RKO (cell line): Measurements from ENCODE around the gene ZNF865.

Experiments
- DNase-seq: peaks from one replicate; pipeline ENCODE4 v3.0.0-alpha.2; 2016; ENCODE audit warnings: low spot score

Gene ZNF865

DNA sequence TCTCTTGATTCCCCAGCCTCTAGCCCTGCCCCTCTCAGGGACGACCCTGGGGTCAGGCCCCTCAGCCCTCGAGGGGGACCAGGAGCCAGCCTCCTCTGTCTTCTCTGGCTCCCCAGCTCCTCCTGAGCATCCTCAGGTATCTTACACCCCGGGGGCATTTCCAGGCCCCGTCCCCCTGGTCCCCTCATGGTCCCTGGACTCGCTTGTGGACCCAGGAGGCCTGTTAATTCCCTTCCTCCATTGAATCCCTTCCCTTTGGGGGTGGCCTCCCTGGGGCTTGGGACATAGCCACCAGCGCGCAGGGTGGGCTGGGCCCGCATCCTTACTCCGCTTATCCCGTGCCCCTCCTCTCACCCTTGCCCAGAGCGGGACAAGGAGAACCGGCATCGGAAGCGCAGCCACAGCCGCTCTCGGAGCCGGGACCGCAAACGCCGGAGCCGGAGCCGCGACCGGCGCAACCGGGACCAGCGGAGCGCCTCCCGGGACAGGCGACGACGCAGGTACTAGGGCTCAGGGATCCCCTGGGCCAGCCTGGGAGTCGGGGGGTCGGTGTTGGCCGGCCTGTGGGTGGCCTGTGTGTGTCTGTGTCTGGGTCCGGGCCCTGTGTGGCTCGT, 53.5 kb downstream of the ZNF865 start:
- no peak for DNase-seq

- DNase-seq, result no peak
These were observed 54.4 kb downstream of the ZNF865 start for GRCh38 chr19:55659822-55660221.

- no peak for DNase-seq
These were observed 55.0 kb downstream of the ZNF865 start for GRCh38 chr19:55660404-55660803.

- no peak for DNase-seq
These were observed 55.5 kb downstream of the ZNF865 start for GRCh38 chr19:55660991-55661390.

DNA sequence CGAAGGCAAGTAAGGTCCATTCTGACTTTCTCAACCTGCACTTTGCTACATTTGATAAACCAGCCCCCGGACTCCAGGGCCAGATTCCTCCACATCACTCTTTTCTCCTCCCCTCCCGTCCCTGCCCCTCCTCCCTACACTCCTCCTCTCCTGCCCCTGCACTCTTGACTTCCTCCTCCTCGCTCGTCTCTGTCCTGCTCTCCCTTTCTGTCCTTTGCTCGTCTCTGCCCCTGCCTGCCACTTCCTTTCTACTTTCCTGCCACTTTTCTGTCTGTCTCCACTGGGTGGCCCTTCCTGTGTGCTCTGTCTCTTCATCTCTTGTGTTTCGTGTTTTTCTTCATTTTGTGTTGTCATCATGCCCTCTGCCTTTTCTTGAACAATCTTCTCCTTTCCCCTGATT, 56.4 kb downstream of the ZNF865 start:
- no peak for DNase-seq

- DNase-seq, result no peak
These were observed 58.5 kb downstream of the ZNF865 start for GRCh38 chr19:55663846-55664536.

GRCh38 chr19:55666343-55667005, 61.0 kb downstream of the ZNF865 start:
- DNase-seq, result no peak
